A549 (cell line): ENCODE data around the gene FAM89A. TPM values are rescaled to one million over a fixed set of nuclear protein-coding genes. Genes with fewer than 3 reads are reported as not detected.

Source experiments
- ATAC-seq, 2 experiments: fragments of 200-7000 bp in 1 of 2; fragments of >200 bp in 1 of 2; cut with Nextera tagmentation in 1 of 2; cut with Tn5 transposase in 1 of 2; 3 replicates each; pipeline versions ENCODE4 v1.8.0 to v1.9.1; 2018 to 2020; ENCODE audit warnings: mild to moderate bottlenecking in 1 of 2, moderate library complexity in 1 of 2
- CTCF ChIA-PET: fragments of 300-600 bp; sonication (Branson Sonifier 250); formaldehyde crosslinking; extraction: SDS; loops from one replicate; lab custom pipeline; 2021; ENCODE audit warnings: antibody characterized with exemption, inconsistent platforms; lab: Yijun Ruan, JAX
- POLR2A ChIA-PET: fragments of 350-600 bp; formaldehyde crosslinking; extraction: SDS; loops from one replicate; lab custom pipeline; 2021; ENCODE audit warnings: antibody characterized with exemption, inconsistent platforms; lab: Yijun Ruan, JAX
- DNase-seq, 2 experiments: peaks; one replicate each; pipeline versions ENCODE4 v3.0.0 to v3.0.0-alpha.2; 2011 to 2016; ENCODE audit warnings: low read depth in 1 of 2, low spot score in 1 of 2
- FAIRE-seq: peaks from 2 replicates; lab custom pipeline; 2011; peaks lifted over from hg19 to GRCh38; lab: Jason Lieb, UNC
- H3K27ac ChIP-seq, 2 experiments: fragments of >200 bp; sonication (Bioruptor Twin); formaldehyde crosslinking; 3 replicates each; pipeline ENCODE4 v1.5.1; 2016 to 2017
- H3K4me1 ChIP-seq: fragments of >200 bp; sonication (Bioruptor Twin); formaldehyde crosslinking; 3 replicates; pipeline ENCODE4 v1.6.1; 2016
- H3K4me2 ChIP-seq: fragments of >200 bp; sonication (Bioruptor Twin); formaldehyde crosslinking; 3 replicates; pipeline ENCODE4 v1.6.1; 2016
- H3K4me3 ChIP-seq: fragments of >200 bp; sonication (Bioruptor Twin); formaldehyde crosslinking; 3 replicates; pipeline ENCODE4 v1.5.1; 2016
- H3K9me3 ChIP-seq: fragments of >200 bp; sonication (Bioruptor Twin); formaldehyde crosslinking; 3 replicates; pipeline ENCODE4 v1.6.1; 2016
- CBX8 ChIP-seq: fragments of 200-600 bp; sonication (generic); IDR thresholded peaks from 2 replicates; pipeline ENCODE4 v1.6.1; 2016
- CHD2 ChIP-seq: fragments of 150-350 bp; IDR thresholded peaks from 2 replicates; pipeline ENCODE4 v1.6.1; 2014; ENCODE audit warnings: low read length; ENCODE audit not compliant: partially characterized antibody
- CTCF ChIP-seq: fragments of >200 bp; sonication (Bioruptor Twin); formaldehyde crosslinking; IDR thresholded peaks from 3 replicates; pipeline ENCODE4 v1.5.1; 2016
- E2F6 ChIP-seq: IDR thresholded peaks from 2 replicates; pipeline ENCODE4 v1.6.1; 2012; ENCODE audit warnings: low read depth, borderline replicate concordance
- FOXS1 ChIP-seq: fragments of 250-450 bp; sonication (Bioruptor Pico); IDR thresholded peaks from 2 replicates; pipeline ENCODE4 v1.5.0; 2020; ENCODE audit warnings: mild to moderate bottlenecking, moderate library complexity
- GATA3 ChIP-seq: IDR thresholded peaks from 2 replicates; pipeline ENCODE4 v1.6.1; 2012; ENCODE audit warnings: borderline replicate concordance
- KDM5A ChIP-seq: fragments of 200-600 bp; sonication (generic); IDR thresholded peaks from 2 replicates; pipeline ENCODE4 v1.6.1; 2016; ENCODE audit warnings: antibody characterized with exemption, mild to moderate bottlenecking
- MAZ ChIP-seq: fragments of 150-350 bp; IDR thresholded peaks from 2 replicates; pipeline ENCODE4 v1.6.1; 2014; ENCODE audit warnings: antibody characterized with exemption, low read depth, low read length, borderline replicate concordance
- MYC ChIP-seq: IDR thresholded peaks from 2 replicates; pipeline ENCODE4 v1.6.1; 2012; ENCODE audit warnings: mild to moderate bottlenecking, inconsistent platforms, low read length, improper control_type of control experiment, borderline replicate concordance
- PHF8 ChIP-seq: fragments of 200-600 bp; sonication (generic); IDR thresholded peaks from 2 replicates; pipeline ENCODE4 v1.6.1; 2016; ENCODE audit warnings: low read depth, mild to moderate bottlenecking, antibody characterized with exemption, moderate library complexity, borderline replicate concordance
- POLR2AphosphoS2 ChIP-seq: conservative IDR thresholded peaks from 2 replicates; pipeline ENCODE4 v1.6.1; 2012; ENCODE audit warnings: low read length, improper control_type of control experiment, inconsistent platforms
- RAD21 ChIP-seq, 2 experiments: fragments of >200 bp in 1 of 2; sonication (Bioruptor Twin) in 1 of 2; formaldehyde crosslinking in 1 of 2; IDR thresholded peaks in 1 of 2; conservative IDR thresholded peaks in 1 of 2; 2 replicates in 1 of 2; 3 replicates in 1 of 2; pipeline ENCODE4 v1.6.1; 2012 to 2018; ENCODE audit warnings: inconsistent platforms in 1 of 2
- RARB ChIP-seq: fragments of 250-450 bp; sonication (Bioruptor Pico); IDR thresholded peaks from 2 replicates; pipeline ENCODE4 v1.8.0; 2021; ENCODE audit warnings: mild to moderate bottlenecking, moderate library complexity
- RCOR1 ChIP-seq: fragments of 150-350 bp; IDR thresholded peaks from 2 replicates; pipeline ENCODE4 v1.6.1; 2014; ENCODE audit warnings: antibody characterized with exemption, low read length, low read depth
- RNF2 ChIP-seq: fragments of 200-600 bp; sonication (generic); IDR thresholded peaks from 2 replicates; pipeline ENCODE4 v1.6.1; 2016; ENCODE audit warnings: low read depth, mild to moderate bottlenecking, antibody characterized with exemption, moderate library complexity, borderline replicate concordance
- WGBS: methylation state at CpG from one replicate; pipeline ENCODE4 v1.1.6; 2017; ENCODE audit errors: missing lambda C conversion rate; 5-methylcytosine and 5-hydroxymethylcytosine counted together
- polyA plus RNA-seq, 4 experiments: library from polyadenylated mRNA; depleted of rRNA in 3 of 4; stranded (reverse); fragments of >200 nt; fragmentation: RNase III in 1 of 4; extraction: RNeasy Plus Mini Kit Qiagen cat#74134 plus additional on column Dnase treatment in 1 of 4; gene quantifications; 2 replicates in 3 of 4; 3 replicates in 1 of 4; pipeline ENCODE4 v1.2.3, GENCODE V29; 2011 to 2017
- TF ChIP-seq, protein P1 (sequence below): fragments of 200-600 bp; sonication (generic); IDR thresholded peaks from 2 replicates; pipeline ENCODE4 v1.6.1; 2016; ENCODE audit warnings: antibody characterized with exemption, mild to moderate bottlenecking, moderate library complexity
- TF ChIP-seq, protein P2 (sequence below): fragments of 250-450 bp; sonication (Bioruptor Pico); IDR thresholded peaks from 2 replicates; pipeline ENCODE4 v1.5.0; 2021; ENCODE audit warnings: mild to moderate bottlenecking, moderate library complexity, borderline replicate concordance
- TF ChIP-seq, protein P3 (sequence below): fragments of 150-350 bp; IDR thresholded peaks from 2 replicates; pipeline ENCODE4 v1.6.1; 2014; ENCODE audit warnings: low read depth, mild to moderate bottlenecking, low read length

FAM89A gene
- polyA plus RNA-seq, 2 of the 4 experiments (the other 2 are of a cell fraction): 13.3 to 25.3 TPM

- H3K4me2 ChIP-seq: peak overlapping the region; percentile 80
- peaks cover 14% of the 10 kb centered on the region for H3K4me1 ChIP-seq
- POLR2A ChIA-PET: interaction anchor here (1.3 kb wide), 1 partner anchor 100 kb away, joined by 4 read pairs; no protein-coding TSS in a partner anchor
- DNase-seq (peak; percentile 26 to 46), ATAC-seq (peak; percentile 55 to 76), FAIRE-seq (no peak)
- H3K4me3 ChIP-seq: peak overlapping the region; percentile 91
- CTCF ChIA-PET: interaction anchor here (0.6 to 1.8 kb wide), 3 partner anchors 11 to 186 kb away, joined by 3 to 5 read pairs (median 4); no protein-coding TSS in a partner anchor
- TF ChIP-seq E2F6: peak; percentile 48; the same call in 1 of the 2 replicates
- TF ChIP-seq, protein P1, sequence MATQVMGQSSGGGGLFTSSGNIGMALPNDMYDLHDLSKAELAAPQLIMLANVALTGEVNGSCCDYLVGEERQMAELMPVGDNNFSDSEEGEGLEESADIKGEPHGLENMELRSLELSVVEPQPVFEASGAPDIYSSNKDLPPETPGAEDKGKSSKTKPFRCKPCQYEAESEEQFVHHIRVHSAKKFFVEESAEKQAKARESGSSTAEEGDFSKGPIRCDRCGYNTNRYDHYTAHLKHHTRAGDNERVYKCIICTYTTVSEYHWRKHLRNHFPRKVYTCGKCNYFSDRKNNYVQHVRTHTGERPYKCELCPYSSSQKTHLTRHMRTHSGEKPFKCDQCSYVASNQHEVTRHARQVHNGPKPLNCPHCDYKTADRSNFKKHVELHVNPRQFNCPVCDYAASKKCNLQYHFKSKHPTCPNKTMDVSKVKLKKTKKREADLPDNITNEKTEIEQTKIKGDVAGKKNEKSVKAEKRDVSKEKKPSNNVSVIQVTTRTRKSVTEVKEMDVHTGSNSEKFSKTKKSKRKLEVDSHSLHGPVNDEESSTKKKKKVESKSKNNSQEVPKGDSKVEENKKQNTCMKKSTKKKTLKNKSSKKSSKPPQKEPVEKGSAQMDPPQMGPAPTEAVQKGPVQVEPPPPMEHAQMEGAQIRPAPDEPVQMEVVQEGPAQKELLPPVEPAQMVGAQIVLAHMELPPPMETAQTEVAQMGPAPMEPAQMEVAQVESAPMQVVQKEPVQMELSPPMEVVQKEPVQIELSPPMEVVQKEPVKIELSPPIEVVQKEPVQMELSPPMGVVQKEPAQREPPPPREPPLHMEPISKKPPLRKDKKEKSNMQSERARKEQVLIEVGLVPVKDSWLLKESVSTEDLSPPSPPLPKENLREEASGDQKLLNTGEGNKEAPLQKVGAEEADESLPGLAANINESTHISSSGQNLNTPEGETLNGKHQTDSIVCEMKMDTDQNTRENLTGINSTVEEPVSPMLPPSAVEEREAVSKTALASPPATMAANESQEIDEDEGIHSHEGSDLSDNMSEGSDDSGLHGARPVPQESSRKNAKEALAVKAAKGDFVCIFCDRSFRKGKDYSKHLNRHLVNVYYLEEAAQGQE: peak; percentile 46; the same call in 1 of the 2 replicates
- TF ChIP-seq PHF8: peak; percentile 45; the same call in 1 of the 2 replicates
- TF ChIP-seq GATA3: no peak
- WGBS: 3% methylated on average over 37 of the region's 91 CpGs
- peaks cover under 1% of the 10 kb centered on the region; the same call in 2 of the 3 replicates for H3K9me3 ChIP-seq
- peak overlapping the region; percentile 78 to 96 for H3K27ac ChIP-seq
These were observed 664 bp downstream of the FAM89A start for GRCh38 chr1:231039161-231040018.

DNA sequence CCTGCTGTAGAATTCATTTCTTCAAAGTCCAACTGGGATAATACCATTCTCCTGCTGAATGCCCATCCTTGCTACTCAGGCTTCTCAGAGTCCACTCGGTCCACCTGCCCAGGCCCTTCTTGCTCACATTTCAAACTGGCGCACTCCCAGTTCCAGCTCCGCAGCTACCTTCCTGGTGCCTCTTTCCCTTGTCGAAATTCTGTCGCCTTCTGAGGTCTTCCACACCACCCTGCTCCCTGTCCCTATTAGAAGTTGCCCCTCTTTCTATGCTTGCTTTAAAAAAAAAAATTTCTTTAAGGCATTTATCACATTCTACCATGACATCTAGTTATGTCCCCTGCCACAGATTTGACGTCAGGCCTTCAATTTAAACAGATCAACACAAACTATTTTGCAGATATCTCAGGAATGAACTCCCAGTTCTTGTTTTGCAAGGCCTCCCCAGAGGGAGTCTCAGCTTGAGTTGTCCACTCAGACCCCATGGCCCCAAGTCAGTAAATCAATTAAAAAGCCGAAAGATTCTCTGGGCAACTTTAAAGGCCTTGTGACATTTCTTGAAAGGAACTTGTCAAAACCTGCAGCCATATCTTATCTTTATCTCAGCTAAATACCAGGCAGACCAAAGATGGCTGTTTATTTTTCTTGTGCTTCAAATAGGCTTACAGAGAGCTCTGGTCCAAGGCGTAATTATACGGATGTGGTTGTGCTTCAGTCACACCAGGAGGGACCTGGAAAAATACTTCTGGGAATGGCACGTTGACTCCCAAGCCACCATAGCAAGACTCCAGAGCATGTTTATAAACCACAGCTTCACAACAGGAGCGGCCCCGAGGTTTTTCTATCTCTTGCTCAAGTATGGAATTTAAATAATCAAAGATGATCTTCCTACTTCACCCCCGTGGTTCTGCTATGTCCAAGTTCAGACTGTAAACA is 2.2 kb downstream of the FAM89A start:
- H3K4me3 ChIP-seq: no peak overlapping the region
- 95% methylated on average over 13 of the region's 13 CpGs for whole genome bisulfite sequencing
- CTCF ChIA-PET: interaction anchor here (0.8 to 1.8 kb wide), 5 partner anchors 9 to 176 kb away, joined by 3 to 5 read pairs (median 4); no protein-coding TSS in a partner anchor

More for the DNA sequence above, 2.2 kb downstream of the FAM89A start:
- Histone ChIP-seq H3K9me3 (no peaks in the 10 kb centered on the region), H3K4me2 (peak overlapping the region; percentile 80), H3K4me1 (peaks cover 14% of the 10 kb centered on the region), H3K27ac (no peak overlapping the region)
- POLR2A ChIA-PET: interaction anchor here (1.3 kb wide), 1 partner anchor 102 kb away, joined by 4 read pairs; no protein-coding TSS in a partner anchor
- no peak for TF ChIP-seq KDM5A
- no peak for TF ChIP-seq MYC
- TF ChIP-seq RAD21 (conservative IDR thresholded peaks at IDR 0.05 in 1 of 2, IDR thresholded peaks at IDR 0.05 in 1 of 2): no peak
- no peak for TF ChIP-seq CHD2
- TF ChIP-seq POLR2AphosphoS2: no peak
- TF ChIP-seq, protein P2, sequence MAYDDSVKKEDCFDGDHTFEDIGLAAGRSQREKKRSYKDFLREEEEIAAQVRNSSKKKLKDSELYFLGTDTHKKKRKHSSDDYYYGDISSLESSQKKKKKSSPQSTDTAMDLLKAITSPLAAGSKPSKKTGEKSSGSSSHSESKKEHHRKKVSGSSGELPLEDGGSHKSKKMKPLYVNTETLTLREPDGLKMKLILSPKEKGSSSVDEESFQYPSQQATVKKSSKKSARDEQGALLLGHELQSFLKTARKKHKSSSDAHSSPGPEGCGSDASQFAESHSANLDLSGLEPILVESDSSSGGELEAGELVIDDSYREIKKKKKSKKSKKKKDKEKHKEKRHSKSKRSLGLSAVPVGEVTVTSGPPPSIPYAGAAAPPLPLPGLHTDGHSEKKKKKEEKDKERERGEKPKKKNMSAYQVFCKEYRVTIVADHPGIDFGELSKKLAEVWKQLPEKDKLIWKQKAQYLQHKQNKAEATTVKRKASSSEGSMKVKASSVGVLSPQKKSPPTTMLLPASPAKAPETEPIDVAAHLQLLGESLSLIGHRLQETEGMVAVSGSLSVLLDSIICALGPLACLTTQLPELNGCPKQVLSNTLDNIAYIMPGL (CRISPR knock-in tag): no peak
- TF ChIP-seq, protein P3, sequence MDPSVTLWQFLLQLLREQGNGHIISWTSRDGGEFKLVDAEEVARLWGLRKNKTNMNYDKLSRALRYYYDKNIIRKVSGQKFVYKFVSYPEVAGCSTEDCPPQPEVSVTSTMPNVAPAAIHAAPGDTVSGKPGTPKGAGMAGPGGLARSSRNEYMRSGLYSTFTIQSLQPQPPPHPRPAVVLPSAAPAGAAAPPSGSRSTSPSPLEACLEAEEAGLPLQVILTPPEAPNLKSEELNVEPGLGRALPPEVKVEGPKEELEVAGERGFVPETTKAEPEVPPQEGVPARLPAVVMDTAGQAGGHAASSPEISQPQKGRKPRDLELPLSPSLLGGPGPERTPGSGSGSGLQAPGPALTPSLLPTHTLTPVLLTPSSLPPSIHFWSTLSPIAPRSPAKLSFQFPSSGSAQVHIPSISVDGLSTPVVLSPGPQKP: no peak
- TF ChIP-seq CTCF: no peak
- TF ChIP-seq RNF2: no peak
- TF ChIP-seq RARB (CRISPR knock-in tag): no peak
- no peak for TF ChIP-seq RCOR1
- no peak for TF ChIP-seq MAZ
- no peak for TF ChIP-seq FOXS1
- TF ChIP-seq CBX8: no peak
- no peak for TF ChIP-seq E2F6
- DNase-seq (no peak), FAIRE-seq (no peak), ATAC-seq (no peak)
